SU-DHL-6 (cell line): Measurements from ENCODE around the gene TMEM80.

Experiments used
- H2AFZ ChIP-seq: fragments of 200-600 bp; sonication (generic); 2 replicates; pipeline ENCODE4 v1.6.1; 2014; ENCODE audit warnings: low read depth, mild to moderate bottlenecking, moderate library complexity, mixed read lengths, antibody characterized with exemption, low read length; ENCODE audit not compliant: severe bottlenecking
- H3F3A ChIP-seq: fragments of 200-600 bp; shearing (Covaris generic); 2 replicates; pipeline ENCODE4 v1.6.0; 2016; ENCODE audit warnings: antibody characterized with exemption, mild to moderate bottlenecking; ENCODE audit not compliant: insufficient read depth
- H3K27ac ChIP-seq: fragments of 200-600 bp; sonication (generic); 2 replicates; pipeline ENCODE4 v1.5.1; 2016; ENCODE audit warnings: low read depth, mild to moderate bottlenecking, low read length, moderate library complexity, mixed read lengths
- H3K27me3 ChIP-seq: fragments of 200-600 bp; sonication (generic), shearing (Covaris generic); 2 replicates; pipeline ENCODE4 v1.6.0; 2014; ENCODE audit warnings: mild to moderate bottlenecking, low read length
- H3K36me3 ChIP-seq: fragments of 200-600 bp; sonication (generic); 2 replicates; pipeline ENCODE4 v1.6.1; 2014; ENCODE audit warnings: mild to moderate bottlenecking, low read length, mixed read lengths
- H3K4me2 ChIP-seq: fragments of 300-600, 200-600 bp; shearing (Covaris generic), sonication (generic); 2 replicates; pipeline ENCODE4 v1.6.0; 2014; ENCODE audit warnings: low read length, low read depth, mild to moderate bottlenecking; ENCODE audit not compliant: poor library complexity, severe bottlenecking
- H3K4me3 ChIP-seq: fragments of 200-600 bp; sonication (generic); 2 replicates; pipeline ENCODE4 v1.5.1; 2014; ENCODE audit warnings: antibody characterized with exemption, low read length, mild to moderate bottlenecking, mixed read lengths; ENCODE audit not compliant: insufficient read depth, poor library complexity, severe bottlenecking
- H3K79me2 ChIP-seq: fragments of 200-600 bp; sonication (generic); 2 replicates; pipeline ENCODE4 v1.6.1; 2014; ENCODE audit warnings: mild to moderate bottlenecking, low read length, moderate library complexity; ENCODE audit not compliant: insufficient read depth
- H3K9ac ChIP-seq: fragments of 200-600 bp; sonication (generic); 2 replicates; pipeline ENCODE4 v1.7.0; 2014; ENCODE audit warnings: mild to moderate bottlenecking, low read length
- H3K9me2 ChIP-seq: fragments of 200-600 bp; sonication (generic); replicated peaks from 2 replicates; pipeline ENCODE4 v1.6.1; 2014; ENCODE audit warnings: low read length; ENCODE audit not compliant: insufficient read depth
- H3K9me3 ChIP-seq: fragments of 200-600 bp; sonication (generic); 2 replicates; pipeline ENCODE4 v1.6.1; 2014; ENCODE audit warnings: low read length, mixed read lengths; ENCODE audit not compliant: insufficient read depth
- H4K20me1 ChIP-seq: fragments of 200-600 bp; sonication (generic); 2 replicates; pipeline ENCODE4 v1.6.1; 2014; ENCODE audit warnings: low read depth, mild to moderate bottlenecking, antibody characterized with exemption, low read length, moderate library complexity, mixed read lengths
- EZH2phosphoT487 ChIP-seq: fragments of 200-600 bp; sonication (generic), shearing (Covaris generic); conservative IDR thresholded peaks from 2 replicates; pipeline ENCODE4 v1.6.1; 2018; ENCODE audit warnings: mild to moderate bottlenecking, antibody characterized with exemption, low read length, moderate library complexity, mixed read lengths
- TF ChIP-seq, protein P1 (sequence below): fragments of 200-600 bp; sonication (generic); IDR thresholded peaks from one replicate; pipeline ENCODE4 v1.5.1; 2017; ENCODE audit warnings: antibody characterized with exemption, mild to moderate bottlenecking, low read length, moderate library complexity; ENCODE audit not compliant: insufficient read depth, poor library complexity, severe bottlenecking

Gene TMEM80

DNA sequence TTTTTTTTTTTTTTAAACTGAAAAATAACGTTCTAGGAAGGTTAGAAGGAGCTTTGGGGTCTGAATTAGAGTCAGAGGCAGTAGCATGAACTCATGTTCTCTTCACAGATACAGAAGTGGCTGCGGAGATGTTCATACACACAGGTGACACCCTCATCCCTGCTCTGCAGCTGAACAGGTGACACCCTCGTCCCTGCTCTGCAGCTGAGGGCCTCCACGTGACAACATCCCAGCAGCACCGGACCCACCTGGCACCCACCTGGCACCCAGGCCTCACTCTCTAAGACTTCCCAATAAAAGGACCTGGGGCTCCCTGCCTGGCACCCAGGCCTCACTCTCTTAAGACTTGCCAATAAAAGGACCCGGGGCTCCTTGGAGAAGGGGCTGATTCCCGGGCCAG, 38.8 kb upstream of the TMEM80 start:
- no peak overlapping the region for H2AFZ ChIP-seq

DNA sequence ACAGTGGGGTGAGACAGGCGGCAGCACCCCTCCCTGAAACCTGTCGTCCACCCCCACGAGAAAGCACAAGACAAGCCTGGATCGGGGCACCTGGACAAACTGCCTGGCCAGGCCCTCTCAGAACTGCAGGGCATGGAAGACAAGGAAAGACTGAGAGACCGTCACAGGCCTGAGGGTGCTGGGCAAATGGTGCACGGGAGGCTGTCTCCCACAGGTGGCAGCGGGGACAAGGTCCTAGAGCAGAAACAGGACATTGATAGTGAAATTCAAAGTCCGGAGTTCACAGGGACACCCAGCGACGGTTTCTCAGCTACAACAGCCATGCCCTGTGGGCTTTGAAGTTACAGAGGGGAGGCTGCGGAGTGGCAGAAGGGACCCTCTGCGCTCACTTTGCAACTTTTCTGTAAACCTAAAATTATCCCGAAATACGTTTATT, 37.9 kb upstream of the TMEM80 start:
- no peaks in the 10 kb centered on the region for H4K20me1 ChIP-seq
- H3K4me3 ChIP-seq = no peak overlapping the region
- no peaks in the 10 kb centered on the region for H3K9me2 ChIP-seq
- no peak for TF ChIP-seq EZH2phosphoT487
- TF ChIP-seq, protein P1, sequence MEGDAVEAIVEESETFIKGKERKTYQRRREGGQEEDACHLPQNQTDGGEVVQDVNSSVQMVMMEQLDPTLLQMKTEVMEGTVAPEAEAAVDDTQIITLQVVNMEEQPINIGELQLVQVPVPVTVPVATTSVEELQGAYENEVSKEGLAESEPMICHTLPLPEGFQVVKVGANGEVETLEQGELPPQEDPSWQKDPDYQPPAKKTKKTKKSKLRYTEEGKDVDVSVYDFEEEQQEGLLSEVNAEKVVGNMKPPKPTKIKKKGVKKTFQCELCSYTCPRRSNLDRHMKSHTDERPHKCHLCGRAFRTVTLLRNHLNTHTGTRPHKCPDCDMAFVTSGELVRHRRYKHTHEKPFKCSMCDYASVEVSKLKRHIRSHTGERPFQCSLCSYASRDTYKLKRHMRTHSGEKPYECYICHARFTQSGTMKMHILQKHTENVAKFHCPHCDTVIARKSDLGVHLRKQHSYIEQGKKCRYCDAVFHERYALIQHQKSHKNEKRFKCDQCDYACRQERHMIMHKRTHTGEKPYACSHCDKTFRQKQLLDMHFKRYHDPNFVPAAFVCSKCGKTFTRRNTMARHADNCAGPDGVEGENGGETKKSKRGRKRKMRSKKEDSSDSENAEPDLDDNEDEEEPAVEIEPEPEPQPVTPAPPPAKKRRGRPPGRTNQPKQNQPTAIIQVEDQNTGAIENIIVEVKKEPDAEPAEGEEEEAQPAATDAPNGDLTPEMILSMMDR = no peak
- H3K27me3 ChIP-seq = no peaks in the 10 kb centered on the region
- H3K9ac ChIP-seq = no peak overlapping the region
- no peaks in the 10 kb centered on the region for H3K36me3 ChIP-seq
- H3K27ac ChIP-seq = no peak overlapping the region
- no peaks in the 10 kb centered on the region for H3F3A ChIP-seq
- H2AFZ ChIP-seq = no peak overlapping the region
- H3K9me3 ChIP-seq = no peaks in the 10 kb centered on the region
- no peak overlapping the region for H3K4me2 ChIP-seq
- H3K79me2 ChIP-seq = no peaks in the 10 kb centered on the region

More for the DNA sequence above, 38.8 kb upstream of the TMEM80 start:
- no peak overlapping the region for H3K27ac ChIP-seq
- H3K9ac ChIP-seq = no peak overlapping the region
- no peak overlapping the region for H3K4me2 ChIP-seq
- no peaks in the 10 kb centered on the region for H4K20me1 ChIP-seq
- H3K4me3 ChIP-seq = no peak overlapping the region
- TF ChIP-seq, protein P1 = no peak
- no peak for TF ChIP-seq EZH2phosphoT487
- no peaks in the 10 kb centered on the region for H3K27me3 ChIP-seq
- H3F3A ChIP-seq = no peaks in the 10 kb centered on the region
- H3K79me2 ChIP-seq = no peaks in the 10 kb centered on the region
- H3K9me2 ChIP-seq = no peaks in the 10 kb centered on the region
- no peaks in the 10 kb centered on the region for H3K9me3 ChIP-seq
- H3K36me3 ChIP-seq = no peaks in the 10 kb centered on the region

DNA sequence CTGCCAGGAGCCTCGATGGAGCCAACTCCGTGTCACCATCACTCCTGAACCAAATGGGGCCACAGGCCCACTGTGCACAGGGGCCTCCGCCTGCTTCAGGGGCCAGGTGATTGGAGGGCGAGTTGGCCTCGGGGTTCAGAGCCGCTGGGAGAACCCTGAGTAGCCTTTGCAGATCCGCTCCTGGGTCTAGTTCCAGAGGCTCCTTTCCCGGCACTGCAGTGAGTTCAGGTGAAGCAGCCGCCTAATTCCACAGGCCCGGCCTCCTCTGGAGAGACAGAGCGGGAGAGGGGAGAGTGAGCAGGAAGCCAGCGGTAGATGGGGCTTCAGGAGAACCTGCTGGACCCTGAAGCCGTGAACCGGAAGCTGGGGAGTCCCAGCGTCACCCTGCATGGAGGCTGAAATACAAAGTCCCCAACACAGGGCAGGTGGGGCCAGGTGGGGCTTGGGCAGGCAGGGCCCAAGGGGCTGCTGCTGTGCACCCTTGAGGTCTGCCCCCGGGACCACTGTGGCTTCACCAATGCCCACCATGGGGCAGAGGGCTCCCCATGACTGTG, 36.0 kb upstream of the TMEM80 start:
- H2AFZ ChIP-seq = no peak overlapping the region
- no peaks in the 10 kb centered on the region for H3F3A ChIP-seq
- no peak overlapping the region for H3K4me3 ChIP-seq
- H3K27me3 ChIP-seq = no peaks in the 10 kb centered on the region
- no peaks in the 10 kb centered on the region for H4K20me1 ChIP-seq
- H3K4me2 ChIP-seq = no peak overlapping the region
- H3K27ac ChIP-seq = no peak overlapping the region
- H3K9me2 ChIP-seq = no peaks in the 10 kb centered on the region
- no peaks in the 10 kb centered on the region for H3K36me3 ChIP-seq
- H3K79me2 ChIP-seq = no peaks in the 10 kb centered on the region
- no peak for TF ChIP-seq EZH2phosphoT487
- TF ChIP-seq, protein P1 = no peak
- no peak overlapping the region for H3K9ac ChIP-seq
- H3K9me3 ChIP-seq = no peaks in the 10 kb centered on the region
